Activated B cell treated with CpG ODN at 0.5 μM for 24 hours (primary cell): ENCODE results near the gene NDUFB8. TPM values are rescaled to one million over a fixed set of nuclear protein-coding genes. Genes with fewer than 3 reads are reported as not detected.

Experiments used
- ATAC-seq: fragments of 200-7000 bp; cut with Tn5 transposase; one replicate; pipeline ENCODE4 v1.10.0; 2021; ENCODE audit warnings: low read depth, mild to moderate bottlenecking, moderate library complexity
- CTCF ChIA-PET: fragments of 350-600 bp; sonication (Branson Sonifier 250); formaldehyde crosslinking; loops from one replicate; lab custom pipeline; 2021; ENCODE audit warnings: antibody characterized with exemption; lab: Charles Lee
- POLR2A ChIA-PET: fragments of 350-600 bp; sonication (Branson Sonifier 250); formaldehyde crosslinking; loops from one replicate; lab custom pipeline; 2021; ENCODE audit warnings: antibody characterized with exemption; lab: Charles Lee
- DNase-seq: peaks from one replicate; pipeline ENCODE4 v3.0.0; 2022
- H3K27ac Mint-ChIP-seq: one replicate; pipeline ENCODE4 v1.8.0; 2020; ENCODE audit warnings: mixed read lengths
- H3K27me3 Mint-ChIP-seq: one replicate; pipeline ENCODE4 v1.8.0; 2021; ENCODE audit warnings: mixed read lengths
- H3K36me3 Mint-ChIP-seq: one replicate; pipeline ENCODE4 v1.8.0; 2021; ENCODE audit warnings: low read depth, mixed read lengths
- H3K4me1 Mint-ChIP-seq: one replicate; pipeline ENCODE4 v1.8.0; 2021; ENCODE audit warnings: mixed read lengths
- H3K4me3 Mint-ChIP-seq: one replicate; pipeline ENCODE4 v1.8.0; 2020; ENCODE audit warnings: mild to moderate bottlenecking, mixed read lengths
- H3K9me3 Mint-ChIP-seq: one replicate; pipeline ENCODE4 v1.8.0; 2020; ENCODE audit warnings: mixed read lengths
- intact Hi-C: fragments of 100-400 bp; cut with micrococcal nuclease; formaldehyde crosslinking; loops from one replicate; pipeline ENCODE4 v1.15.1; 2024
- total RNA-seq: library from RNA; stranded (reverse); gene quantifications from 2 replicates; pipeline ENCODE4 v1.2.3, GENCODE V29; 2022
- TF ChIP-seq, protein P1 (sequence below): fragments of 200-600 bp; IDR thresholded peaks from one replicate; pipeline ENCODE4 v1.8.0; 2022; ENCODE audit warnings: antibody characterized with exemption, mild to moderate bottlenecking

Gene NDUFB8
- total RNA-seq, 1 donor from 2014 or later: 191 TPM

- ChIA-PET POLR2A (interaction anchor here (0.6 kb wide), 1 partner anchor 320 kb away, joined by 6 read pairs; no protein-coding TSS in a partner anchor), CTCF (no interaction called here)
- DNase-seq: no peak
- ATAC-seq: no peak
- Mint-ChIP-seq H3K4me3 (no peak overlapping the region), H3K9me3 (no peaks in the 10 kb centered on the region), H3K4me1 (peaks cover 18% of the 10 kb centered on the region), H3K27me3 (no peaks in the 10 kb centered on the region), H3K27ac (no peak overlapping the region), H3K36me3 (peaks cover 35% of the 10 kb centered on the region)
- intact Hi-C loops: no loop called here
- TF ChIP-seq, protein P1, sequence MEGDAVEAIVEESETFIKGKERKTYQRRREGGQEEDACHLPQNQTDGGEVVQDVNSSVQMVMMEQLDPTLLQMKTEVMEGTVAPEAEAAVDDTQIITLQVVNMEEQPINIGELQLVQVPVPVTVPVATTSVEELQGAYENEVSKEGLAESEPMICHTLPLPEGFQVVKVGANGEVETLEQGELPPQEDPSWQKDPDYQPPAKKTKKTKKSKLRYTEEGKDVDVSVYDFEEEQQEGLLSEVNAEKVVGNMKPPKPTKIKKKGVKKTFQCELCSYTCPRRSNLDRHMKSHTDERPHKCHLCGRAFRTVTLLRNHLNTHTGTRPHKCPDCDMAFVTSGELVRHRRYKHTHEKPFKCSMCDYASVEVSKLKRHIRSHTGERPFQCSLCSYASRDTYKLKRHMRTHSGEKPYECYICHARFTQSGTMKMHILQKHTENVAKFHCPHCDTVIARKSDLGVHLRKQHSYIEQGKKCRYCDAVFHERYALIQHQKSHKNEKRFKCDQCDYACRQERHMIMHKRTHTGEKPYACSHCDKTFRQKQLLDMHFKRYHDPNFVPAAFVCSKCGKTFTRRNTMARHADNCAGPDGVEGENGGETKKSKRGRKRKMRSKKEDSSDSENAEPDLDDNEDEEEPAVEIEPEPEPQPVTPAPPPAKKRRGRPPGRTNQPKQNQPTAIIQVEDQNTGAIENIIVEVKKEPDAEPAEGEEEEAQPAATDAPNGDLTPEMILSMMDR: no peak
These were observed 25.2 kb upstream of the NDUFB8 start for GRCh38 chr10:100554902-100555301.

DNA sequence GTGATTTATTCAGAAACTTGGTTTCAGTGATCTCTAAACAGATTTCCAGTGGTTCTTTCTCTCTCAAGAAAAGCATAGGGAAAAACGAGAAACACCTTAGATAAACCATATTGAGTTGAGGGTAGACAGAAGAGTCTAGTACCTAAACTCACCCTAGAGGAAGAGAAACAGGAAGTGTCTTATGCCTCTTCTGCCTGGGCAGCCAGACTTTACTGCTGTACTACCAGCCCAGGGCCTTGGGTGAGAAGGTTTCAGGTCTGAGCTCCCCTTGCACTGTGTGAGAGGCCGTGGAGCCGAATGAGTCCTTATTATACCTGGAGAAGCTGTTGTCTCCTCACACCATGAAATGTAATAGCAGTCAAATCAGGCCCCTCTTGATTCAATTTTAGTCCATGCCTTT is 24.3 kb upstream of the NDUFB8 start:
- peaks cover 18% of the 10 kb centered on the region for H3K4me1 Mint-ChIP-seq
- H3K4me3 Mint-ChIP-seq: no peak overlapping the region
- peaks cover 44% of the 10 kb centered on the region for H3K36me3 Mint-ChIP-seq
- POLR2A ChIA-PET: interaction anchor here (0.8 kb wide), 1 partner anchor 18 kb away, joined by 3 read pairs; the partner anchor contains the start of gene HIF1AN
- no peaks in the 10 kb centered on the region for H3K9me3 Mint-ChIP-seq
- intact Hi-C loops: no loop called here
- DNase-seq (no peak), ATAC-seq (no peak)
- H3K27ac Mint-ChIP-seq: no peak overlapping the region
- CTCF ChIA-PET: interaction anchor here (0.7 to 1.3 kb wide), 3 partner anchors 9 to 272 kb away, joined by 3 to 4 read pairs (median 3); no protein-coding TSS in a partner anchor
- TF ChIP-seq, protein P1: no peak
- no peaks in the 10 kb centered on the region for H3K27me3 Mint-ChIP-seq

DNA sequence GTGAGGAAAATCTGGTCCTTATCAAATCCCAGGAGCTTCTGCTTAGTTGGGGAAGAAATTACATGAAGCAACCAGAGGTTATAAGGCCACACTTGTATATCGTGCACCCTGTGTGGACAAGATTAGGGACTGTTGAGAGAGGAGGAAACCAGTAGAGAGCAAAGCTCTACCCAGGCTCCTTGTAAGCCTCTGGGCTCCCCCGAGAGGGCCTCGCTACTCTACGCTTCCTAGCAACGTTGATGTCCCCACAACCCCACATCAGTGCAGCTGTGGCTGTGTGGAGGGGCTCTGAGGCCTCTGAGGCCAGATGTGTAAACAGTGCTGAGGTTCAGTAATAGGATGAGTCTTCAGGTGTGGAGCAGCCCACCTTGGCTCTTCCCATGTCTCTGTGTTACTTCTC is 22.1 kb upstream of the NDUFB8 start:
- ATAC-seq (no peak), DNase-seq (no peak)
- Mint-ChIP-seq H3K9me3 (no peaks in the 10 kb centered on the region), H3K36me3 (peaks cover 56% of the 10 kb centered on the region), H3K4me3 (no peak overlapping the region), H3K27ac (no peak overlapping the region), H3K4me1 (peaks cover 18% of the 10 kb centered on the region), H3K27me3 (no peaks in the 10 kb centered on the region)
- ChIA-PET POLR2A (no interaction called here), CTCF (no interaction called here)
- intact Hi-C loops: no loop called here
- TF ChIP-seq, protein P1: no peak

- H3K27me3 Mint-ChIP-seq: no peaks in the 10 kb centered on the region
- intact Hi-C loops: no loop called here
- H3K4me3 Mint-ChIP-seq: no peak overlapping the region
- ChIA-PET POLR2A (no interaction called here), CTCF (interaction anchor here (0.9 kb wide), 1 partner anchor 12 kb away, joined by 3 read pairs; no protein-coding TSS in a partner anchor)
- H3K36me3 Mint-ChIP-seq: peaks cover 55% of the 10 kb centered on the region
- ATAC-seq (peak; percentile 52), DNase-seq (no peak)
- TF ChIP-seq, protein P1: no peak
- peaks cover 18% of the 10 kb centered on the region for H3K4me1 Mint-ChIP-seq
- no peaks in the 10 kb centered on the region for H3K9me3 Mint-ChIP-seq
- no peak overlapping the region for H3K27ac Mint-ChIP-seq
These were observed 21.5 kb upstream of the NDUFB8 start for GRCh38 chr10:100551196-100551595.

GRCh38 chr10:100544950-100545349 is 15.3 kb upstream of the NDUFB8 start:
- DNase-seq (no peak), ATAC-seq (no peak)
- ChIA-PET POLR2A (interaction anchor here (2.5 kb wide), 1 partner anchor 9 kb away, joined by 9 read pairs; the partner anchor contains the start of gene HIF1AN), CTCF (interaction anchor here (1.4 kb wide), 1 partner anchor 9 kb away, joined by 6 read pairs; the partner anchor contains the start of gene HIF1AN)
- intact Hi-C loops: no loop called here
- H3K4me3 Mint-ChIP-seq: no peak overlapping the region
- no peak overlapping the region for H3K27ac Mint-ChIP-seq
- H3K36me3 Mint-ChIP-seq: peaks cover 95% of the 10 kb centered on the region
- H3K9me3 Mint-ChIP-seq: no peaks in the 10 kb centered on the region
- H3K27me3 Mint-ChIP-seq: no peaks in the 10 kb centered on the region
- TF ChIP-seq, protein P1: no peak
- peaks cover 1% of the 10 kb centered on the region for H3K4me1 Mint-ChIP-seq
